ENCODE results near the gene STRN4.
"Not testable (repeated sequence)": the region's sequence is repeated elsewhere in the genome, so short reads cannot be mapped to it uniquely, and the experiment has no call there.

The STRN4 gene

DNA sequence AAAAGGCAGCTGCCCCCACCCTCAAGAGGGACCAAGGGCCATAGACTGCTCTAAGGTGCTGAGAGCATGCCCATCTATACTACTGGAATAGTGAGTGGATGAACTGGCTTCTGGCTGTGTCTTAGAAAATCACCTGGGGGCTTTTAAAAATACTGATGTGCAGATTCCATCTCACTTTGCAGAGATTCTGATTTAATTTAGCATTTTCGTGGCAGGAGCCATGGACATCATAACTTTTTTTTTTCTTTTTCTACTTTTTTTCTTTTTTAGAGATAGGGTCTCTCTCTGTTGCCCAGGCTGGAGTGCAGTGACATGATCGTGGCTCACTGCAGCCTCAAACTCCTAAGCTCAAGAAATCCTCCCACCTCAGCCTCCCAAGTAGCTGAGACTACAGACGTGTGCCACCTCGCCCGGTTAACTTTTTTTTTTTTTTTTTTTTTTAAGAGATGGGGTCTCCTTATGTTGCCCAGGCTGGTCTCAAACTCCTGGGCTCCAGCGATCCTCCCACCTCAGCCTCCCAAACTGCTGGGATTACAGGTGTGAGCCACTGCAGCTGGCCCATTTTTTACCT, 33.4 kb downstream of the STRN4 start:
- not testable (repeated sequence) for DNase-seq (ENCODE audit: low read depth)

DNA sequence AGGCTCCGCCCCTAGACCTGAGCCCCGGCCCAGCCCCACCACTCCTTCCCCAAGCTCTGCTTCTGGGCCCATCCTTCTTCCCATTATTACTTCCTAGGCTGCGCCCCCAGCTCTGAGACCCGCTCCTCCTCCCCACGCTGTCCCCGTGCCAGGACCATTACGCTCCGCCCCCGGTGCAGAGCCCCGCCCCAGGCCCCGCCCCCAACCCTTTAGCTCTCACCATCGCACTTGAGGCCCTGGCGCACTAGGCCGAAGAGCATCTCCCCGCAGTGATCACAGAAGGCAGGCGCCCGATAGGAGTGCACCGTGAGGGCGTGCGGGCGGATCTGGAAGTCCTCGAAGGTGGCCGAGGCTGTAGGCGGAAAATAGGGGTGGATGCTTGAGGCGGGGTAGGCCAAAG, 35.6 kb downstream of the STRN4 start:
- DNase-seq (ENCODE audit: low read depth), result no peak

DNA sequence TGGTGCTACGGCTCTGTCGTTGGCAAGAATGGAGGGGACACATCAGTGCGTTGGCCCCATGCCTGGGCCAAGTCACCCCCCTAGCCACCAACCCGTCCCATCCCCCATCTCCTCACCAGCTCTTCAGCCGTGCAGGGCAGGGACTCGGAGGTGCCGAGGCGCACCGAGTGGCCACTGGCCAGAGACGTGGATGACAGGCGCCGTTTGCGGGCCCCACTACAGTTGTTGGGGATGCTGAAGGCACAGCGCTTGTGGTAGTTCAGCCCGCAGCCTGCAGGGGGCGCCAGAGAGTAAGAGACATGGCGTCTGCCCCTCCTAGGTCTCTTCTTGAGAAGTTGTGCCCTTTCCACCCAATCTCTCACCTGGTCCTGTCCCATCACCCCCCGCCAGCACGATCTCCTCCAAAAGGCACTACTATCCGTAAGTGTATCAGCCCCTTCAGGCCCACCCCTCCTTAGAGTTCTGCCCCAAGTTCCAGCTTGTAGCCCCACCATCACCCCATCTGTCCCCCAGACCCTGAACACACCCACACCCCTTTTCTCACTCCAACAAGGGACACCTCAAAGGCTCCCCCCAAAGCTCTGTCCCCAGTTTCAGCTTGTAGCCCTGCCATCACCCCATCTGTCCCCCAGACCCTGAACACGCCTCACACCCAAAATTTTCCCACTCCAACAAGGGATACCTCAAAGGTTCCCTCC, 41.7 kb downstream of the STRN4 start:
- DNase-seq (ENCODE audit: low read depth), result no peak

DNA sequence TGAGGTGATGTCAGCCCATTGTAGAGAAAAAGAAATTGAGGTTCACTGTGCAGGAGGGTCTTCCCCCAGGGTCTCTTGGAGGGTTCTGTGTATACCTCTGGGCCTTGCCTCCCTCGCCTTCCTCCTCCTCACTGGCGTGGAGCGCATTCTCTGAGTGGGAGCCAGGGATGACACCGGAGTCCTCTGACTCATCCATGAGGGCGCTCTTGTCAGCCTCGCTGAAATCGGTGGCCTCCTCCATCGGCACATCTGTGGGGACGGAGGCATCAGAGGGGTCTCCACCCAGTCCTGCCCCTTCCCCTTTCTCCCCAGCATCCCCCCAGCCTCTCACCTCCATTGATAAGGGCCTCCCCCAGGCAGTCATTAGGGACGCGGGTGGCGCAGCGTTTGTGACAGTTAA, 45.5 kb downstream of the STRN4 start:
- DNase-seq (ENCODE audit: low read depth), result no peak

DNA sequence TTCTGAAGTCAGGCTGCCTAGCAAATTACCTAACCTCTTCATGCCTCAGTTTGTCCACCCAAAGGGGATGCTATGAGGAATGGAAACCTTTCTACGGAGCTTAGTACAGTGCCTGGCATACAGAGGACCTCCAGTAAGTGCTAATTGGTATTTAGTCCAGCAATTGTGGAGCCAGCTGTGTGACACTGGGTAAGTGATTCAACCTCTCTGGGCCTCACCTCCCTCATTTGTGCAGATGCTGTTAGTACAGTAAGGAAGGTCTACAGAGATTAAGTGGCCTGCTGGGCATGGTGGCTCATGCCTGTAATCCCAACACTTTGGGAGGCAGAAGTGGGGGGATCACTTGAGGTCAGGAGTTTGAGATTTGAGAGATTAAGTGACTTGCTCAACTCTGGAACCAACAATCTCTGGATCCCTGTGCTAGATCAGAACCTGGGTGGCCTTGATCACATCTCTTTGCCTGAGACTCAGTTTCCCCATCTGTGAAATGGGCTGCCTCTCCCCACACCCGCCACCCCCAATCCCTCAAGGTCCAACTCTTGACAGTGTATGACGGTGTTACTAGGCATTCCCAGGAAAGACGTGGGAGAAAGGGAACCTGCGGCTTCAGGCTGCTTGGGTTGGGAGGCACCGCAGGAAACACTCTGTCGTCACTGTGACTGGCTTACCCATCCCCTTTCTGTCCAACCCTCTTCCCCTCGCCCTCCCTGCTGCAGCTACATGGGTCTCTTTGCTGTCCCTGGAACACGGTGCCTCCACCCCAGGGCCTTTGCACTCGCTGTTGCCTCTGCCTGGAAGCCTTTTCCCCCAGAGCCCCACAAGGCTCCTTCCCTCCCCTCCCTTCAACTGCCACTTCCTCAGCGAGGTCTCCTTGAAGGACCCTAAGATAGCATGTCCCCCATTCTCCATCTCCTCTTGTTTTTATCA, 47.6 kb downstream of the STRN4 start:
- DNase-seq (ENCODE audit: low read depth), result no peak

DNA sequence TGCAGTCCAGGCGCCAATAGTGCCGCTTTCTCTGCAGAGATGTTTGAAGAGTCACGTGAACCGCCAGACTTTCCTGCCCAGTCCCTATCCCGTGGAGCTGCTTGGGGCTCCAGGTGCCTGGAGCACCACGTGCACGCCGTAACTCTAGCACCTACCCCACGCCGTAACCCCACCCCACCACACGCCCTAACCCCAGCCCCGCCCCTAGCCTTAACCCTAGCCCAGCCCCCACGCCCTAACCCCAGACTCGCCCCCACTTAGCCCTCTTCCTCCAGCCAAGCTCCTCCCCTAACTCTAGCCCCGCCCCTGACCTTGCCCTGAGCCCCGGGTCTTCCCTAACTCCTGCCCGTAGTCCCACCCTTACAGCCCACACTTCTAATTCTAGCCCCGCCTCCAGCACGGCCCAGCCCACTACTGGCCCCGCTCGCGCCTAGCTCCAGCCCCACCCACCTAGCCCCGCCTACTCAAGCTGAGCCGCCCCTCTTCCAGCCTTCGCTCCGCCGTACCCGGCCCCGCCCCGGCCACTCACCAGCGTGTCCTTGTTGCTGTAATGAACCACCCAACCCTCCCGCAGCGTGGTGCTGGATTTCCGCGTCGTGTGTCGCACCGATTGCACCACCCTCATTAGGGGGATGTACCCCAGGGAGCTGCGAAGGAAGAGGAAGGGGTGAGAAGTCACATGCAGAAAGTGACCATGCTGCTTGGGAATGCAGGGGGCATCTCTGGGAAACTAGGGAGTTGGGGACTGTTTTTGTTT, 48.9 kb downstream of the STRN4 start:
- no peak for DNase-seq (ENCODE audit: low read depth)

DNA sequence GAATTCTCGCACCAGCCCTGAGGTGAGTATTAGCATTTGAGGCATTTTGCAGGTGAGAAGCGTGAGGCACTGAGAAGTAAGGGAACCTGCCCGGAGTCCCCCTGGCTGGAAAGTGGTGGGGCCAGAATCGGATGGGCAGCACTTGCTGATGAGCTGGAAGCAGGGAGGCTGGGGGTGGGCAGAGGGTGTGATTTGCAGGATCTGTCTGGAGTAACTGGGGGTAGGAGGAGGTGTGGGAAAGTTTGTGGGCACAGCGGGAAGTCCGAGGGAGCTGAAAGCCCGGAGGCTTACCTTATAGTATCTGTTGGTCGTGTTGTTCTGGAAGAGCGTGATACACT, 49.4 kb downstream of the STRN4 start:
- no peak for DNase-seq (ENCODE audit: low read depth)

DNA sequence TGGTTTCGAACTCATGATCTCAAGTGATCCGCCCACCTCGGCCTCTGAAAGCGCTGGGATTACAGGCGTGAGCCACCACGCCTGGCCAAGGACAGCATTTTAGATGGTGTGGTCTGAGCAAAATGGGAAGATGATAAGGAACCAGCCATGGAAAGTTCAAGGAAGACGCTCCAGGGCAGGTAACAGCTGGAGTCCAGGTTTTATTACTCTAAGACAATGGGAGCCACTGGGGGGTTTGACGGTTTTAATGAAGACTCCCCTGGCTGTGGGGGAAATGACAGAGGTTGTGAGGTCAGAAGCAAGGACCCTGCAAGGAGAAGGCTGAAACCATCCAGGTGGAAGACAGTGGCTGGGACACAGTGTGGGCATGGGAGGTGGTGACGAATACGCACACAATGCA, 50.2 kb downstream of the STRN4 start:
- no peak for DNase-seq (ENCODE audit: low read depth)

DNA sequence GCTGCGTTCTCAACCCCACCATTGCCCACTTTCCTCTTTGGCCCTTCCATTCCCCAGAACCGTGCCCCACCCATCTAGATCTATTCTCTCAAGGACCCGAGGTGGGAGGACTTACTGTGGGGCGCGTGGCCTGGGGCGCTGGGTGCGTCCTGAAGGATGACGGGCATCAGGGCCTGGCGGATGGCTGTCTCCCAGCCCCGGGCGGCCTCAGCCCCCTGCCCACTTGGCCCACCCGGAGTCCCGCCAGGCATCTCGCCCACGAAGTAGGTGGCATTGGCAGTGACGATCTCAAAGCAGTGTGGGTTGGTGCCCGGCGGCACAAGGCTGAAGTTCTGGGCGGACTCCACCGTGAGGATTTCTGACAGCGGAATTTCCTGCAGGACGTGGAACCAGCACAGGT, 52.5 kb downstream of the STRN4 start:
- DNase-seq (ENCODE audit: low read depth), result no peak

DNA sequence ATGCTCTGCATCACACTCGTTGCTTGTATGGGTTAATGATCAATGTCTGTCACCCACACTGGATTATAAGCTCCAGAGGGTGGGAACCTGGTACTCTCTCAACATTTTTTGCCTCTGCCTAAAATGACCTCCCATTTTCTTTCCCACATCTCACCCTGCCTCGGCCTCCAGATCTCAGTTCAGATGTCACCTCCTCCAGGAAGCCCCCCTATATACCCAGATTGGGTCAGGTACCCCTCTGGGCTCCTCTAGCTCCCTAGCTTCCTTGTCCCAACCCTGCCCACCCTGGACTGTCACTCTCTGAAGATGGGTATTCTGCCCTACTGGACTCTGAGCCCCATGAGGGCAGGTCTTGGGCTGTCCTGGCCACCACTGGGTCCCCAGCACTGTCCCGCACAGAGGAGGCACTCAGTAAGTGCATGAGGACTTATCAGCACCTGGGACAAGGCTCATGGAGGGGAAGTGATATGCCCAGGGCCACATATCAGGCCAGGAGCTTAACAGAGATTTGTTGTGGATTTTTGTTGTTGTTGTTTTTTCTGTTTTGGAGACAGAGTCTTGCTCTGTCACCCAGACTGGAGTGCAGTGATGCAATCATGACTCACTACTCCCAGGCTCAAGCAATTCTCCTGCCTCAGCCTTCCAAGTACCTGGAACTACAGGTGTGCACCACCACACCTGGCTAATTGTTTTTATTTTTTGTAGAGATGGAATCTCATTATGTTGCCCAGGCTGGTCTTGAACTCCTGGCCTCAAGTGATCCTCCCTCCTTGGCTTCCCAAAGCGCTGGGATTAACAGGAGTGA, 53.1 kb downstream of the STRN4 start:
- no peak for DNase-seq (ENCODE audit: low read depth)

DNA sequence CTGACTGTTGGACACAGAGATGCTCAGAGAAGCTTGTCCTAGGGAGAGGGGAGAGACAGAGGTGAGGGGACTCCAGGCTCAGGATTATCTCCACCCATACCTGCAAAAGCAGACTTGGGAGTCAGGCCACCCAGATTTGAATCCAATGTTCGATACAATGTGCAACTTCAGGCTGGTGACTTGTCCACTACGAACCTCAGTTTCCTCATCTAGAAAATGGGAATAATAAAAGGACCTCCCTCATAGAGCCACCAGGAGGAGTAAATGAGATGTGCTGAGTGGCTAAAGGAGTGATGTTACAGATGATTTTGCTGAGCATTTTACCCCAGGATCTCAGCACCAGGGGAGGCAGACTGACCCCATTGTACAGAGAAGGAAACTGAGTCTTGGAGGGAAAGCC, 54.3 kb downstream of the STRN4 start:
- DNase-seq (ENCODE audit: low read depth), result no peak

DNA sequence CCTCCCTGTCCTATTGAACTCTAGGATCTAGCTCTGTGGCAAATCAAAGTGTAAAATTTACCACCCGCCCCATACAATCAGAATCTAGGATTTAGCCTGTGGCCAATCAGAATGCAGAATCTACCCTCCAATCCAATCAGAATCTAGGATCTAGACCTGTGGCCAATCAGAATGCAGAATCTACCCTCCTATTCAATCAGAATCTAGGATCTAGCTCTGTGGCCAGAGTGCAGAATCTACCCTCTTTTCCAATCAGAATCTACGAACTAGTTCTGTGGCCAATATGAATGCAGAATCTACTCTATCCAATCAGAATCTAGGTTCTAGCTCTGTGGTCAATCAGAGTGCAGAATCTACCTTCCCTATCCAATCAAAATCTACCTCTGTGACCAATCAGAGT, 55.1 kb downstream of the STRN4 start:
- DNase-seq (ENCODE audit: low read depth), result no peak

DNA sequence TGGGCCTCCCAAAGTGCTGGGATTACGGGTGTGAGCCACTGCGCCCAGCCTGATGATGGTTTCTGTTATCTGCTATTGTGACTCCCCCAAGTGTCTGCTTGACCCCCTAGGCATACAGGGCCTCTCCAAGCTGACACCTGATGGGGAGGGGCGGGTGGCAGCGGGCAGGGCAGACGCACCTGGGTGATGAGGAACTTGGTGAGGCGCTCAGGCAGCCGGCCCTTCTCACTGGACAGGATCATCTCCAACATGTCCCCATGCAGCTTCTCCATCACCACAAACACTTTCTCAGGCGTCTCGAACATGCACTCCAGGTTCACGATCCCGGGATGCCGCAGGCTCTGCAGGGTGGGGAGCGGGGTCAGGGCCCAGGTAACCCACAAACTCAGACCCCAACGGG, 56.9 kb downstream of the STRN4 start:
- no peak for DNase-seq (ENCODE audit: low read depth)

DNA sequence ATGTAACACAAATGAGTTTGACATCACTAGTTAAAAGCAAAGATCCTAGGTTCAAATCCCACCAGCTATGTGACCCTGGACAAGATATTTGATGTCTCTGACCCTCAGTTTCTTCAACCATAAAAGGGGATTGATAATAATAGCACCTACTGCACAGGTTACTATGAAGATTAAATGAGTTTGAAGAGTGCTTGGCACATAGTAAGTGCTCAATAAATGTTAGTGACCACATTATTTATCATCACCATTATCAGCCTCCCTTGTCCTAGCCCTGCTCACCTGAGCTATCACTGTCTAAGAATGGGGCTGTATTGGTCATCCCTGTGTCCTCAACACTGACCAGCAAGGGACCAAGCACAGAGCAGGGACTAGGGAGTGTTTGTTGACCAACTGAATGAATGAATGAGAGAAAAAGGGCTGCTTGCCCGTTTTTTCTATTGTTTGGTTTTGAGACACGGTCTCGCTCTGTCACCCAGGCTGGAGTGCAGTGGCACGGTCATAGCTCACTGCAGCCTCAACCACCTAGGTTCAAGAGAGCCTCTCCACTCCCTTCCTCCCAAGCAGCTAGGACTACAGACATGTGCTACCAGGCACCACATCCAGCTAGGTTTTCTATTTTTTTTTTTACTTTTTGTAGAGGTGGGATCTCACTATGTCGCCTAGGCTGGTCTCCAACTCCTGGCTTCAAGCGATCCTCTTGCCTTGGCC, 58.7 kb downstream of the STRN4 start:
- no peak for DNase-seq (ENCODE audit: low read depth)

DNA sequence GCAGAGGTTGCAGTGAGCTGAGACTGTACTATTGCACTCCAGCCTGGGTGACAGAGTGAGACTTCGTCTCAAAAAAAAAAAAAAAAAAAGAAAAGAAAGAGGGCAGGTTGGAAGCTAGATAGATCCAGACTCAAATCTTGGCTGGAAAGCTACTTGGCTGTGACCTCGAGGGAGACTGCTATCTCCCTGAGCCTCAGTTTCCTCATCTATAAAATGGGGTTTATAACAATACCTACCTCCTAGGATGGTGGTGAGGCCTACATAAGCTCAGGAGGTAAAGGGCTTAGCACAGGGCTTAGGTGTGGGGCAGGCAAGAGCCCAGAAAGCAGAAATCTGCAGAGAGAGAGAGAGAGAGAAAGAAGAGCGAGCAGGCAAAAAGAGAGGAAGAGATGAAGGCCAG, 61.1 kb downstream of the STRN4 start:
- no peak for DNase-seq (ENCODE audit: low read depth)

DNA sequence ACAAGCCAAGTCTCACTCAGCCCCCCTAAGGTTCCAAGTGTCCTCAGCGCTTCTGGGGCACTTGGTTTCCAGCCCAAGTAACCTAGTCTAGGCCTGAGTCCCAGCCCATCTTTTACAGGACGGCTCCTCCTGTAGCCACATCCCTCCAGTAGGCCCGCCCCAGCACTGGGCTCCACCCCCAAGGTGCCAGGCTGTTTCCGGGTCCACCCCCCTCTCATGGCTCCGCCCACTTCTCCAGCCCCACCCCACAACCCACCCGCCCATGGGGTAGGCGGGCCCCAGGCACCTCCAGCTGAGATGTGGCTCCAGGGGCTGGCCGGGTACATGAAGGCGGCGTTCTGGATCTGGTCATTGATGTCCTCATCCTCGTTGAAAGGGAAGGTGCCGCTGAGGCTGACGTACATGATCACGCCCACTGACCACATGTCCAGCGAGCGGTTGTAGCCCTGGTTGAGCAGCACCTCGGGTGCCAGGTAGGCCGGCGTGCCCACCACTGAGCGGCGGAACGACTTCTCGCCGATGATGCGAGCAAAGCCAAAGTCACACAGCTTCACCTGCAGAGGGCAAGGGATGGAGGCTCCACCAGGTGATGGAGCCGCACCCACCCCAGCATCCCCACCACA, 68.0 kb downstream of the STRN4 start:
- DNase-seq (ENCODE audit: low read depth), result no peak

DNA sequence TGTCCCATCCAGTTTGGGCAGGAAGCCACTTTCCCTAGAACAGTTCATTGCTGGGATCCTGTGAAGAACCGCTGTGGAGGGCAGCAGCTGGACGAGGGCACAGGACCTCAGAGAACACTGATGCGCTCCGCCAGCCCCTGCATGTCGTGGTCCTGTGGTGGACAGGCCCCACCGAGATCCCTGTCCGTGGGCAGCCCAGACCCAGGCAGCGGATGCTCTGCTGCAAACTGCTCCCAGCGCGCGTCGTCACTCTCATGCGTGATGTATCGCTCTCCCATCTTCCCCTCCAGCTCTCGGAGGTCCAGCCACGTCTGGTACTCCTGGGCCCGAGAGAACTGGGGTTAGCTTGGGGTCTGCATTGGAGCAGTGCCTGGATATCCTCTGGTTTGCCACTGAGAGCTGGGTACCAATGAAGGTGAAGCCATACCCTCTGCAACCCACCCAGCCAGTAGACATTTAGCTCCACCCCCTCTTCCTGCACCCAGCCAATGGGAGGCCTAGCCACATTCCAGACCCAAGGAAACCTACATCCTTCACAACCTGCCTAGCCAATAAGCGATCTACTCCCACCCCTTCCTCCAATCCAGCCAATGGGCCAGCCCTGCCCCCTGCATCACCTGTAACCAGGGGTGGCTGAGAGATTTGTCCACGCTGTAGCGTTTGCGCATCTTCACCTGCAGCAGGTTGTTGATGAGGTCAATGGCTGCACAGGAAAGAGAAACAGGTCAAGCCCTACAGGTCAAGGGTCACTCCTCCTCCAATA, 71.7 kb downstream of the STRN4 start:
- no peak for DNase-seq (ENCODE audit: low read depth)

DNA sequence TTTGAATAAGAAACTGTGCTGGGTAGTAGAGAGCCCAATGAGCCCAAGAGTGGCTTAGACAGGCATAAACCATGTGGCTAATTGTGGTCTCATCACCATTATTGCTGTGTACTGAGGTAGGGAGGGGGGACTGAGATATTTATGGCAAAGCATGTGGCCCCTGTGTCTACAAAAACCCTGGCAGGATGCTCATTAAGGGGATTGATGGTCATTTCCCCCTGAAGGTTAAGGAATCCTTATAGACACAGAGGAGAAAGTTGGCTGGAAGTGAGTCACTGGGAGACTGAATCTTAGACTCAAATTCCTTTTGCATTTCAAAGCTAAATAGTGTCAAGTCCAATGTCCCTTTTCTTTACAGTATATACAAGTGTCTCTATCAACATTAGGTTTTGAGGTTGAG, 75.4 kb downstream of the STRN4 start:
- DNase-seq (ENCODE audit: low read depth), result no peak
